HCT116 (cell line): ENCODE measurements around the gene LIPI.

Experiments used
- CTCF ChIP-seq, 3 experiments: fragments of 200-600 bp in 1 of 3; sonication (generic) in 1 of 3; IDR thresholded peaks in 2 of 3; conservative IDR thresholded peaks in 1 of 3; 2 replicates each; pipeline ENCODE4 v1.5.1; 2012 to 2017; ENCODE audit warnings: low read depth in 2 of 3, low read length in 2 of 3, antibody characterized with exemption in 1 of 3, borderline replicate concordance in 1 of 3, control low read depth in 1 of 3, mild to moderate bottlenecking in 1 of 3, mixed read lengths in 1 of 3, mixed run types in 1 of 3, moderate library complexity in 1 of 3; ENCODE audit not compliant: insufficient read depth in 1 of 3
- MAX ChIP-seq: IDR thresholded peaks from 2 replicates; pipeline ENCODE4 v1.6.1; 2012
- POLR2A ChIP-seq: IDR thresholded peaks from 2 replicates; pipeline ENCODE4 v1.7.0; 2011; ENCODE audit warnings: borderline replicate concordance; ENCODE audit not compliant: insufficient read depth, insufficient read length; ENCODE audit errors: extremely low read depth
- POLR2AphosphoS5 ChIP-seq: IDR thresholded peaks from 2 replicates; pipeline ENCODE4 v1.6.1; 2011; ENCODE audit warnings: mild to moderate bottlenecking, low read depth, low read length, moderate library complexity
- RAD21 ChIP-seq: IDR thresholded peaks from 2 replicates; pipeline ENCODE4 v1.6.1; 2012; ENCODE audit warnings: low read depth, mild to moderate bottlenecking
- SP1 ChIP-seq: IDR thresholded peaks from 2 replicates; pipeline ENCODE4 v1.6.1; 2012; ENCODE audit warnings: low read depth
- YY1 ChIP-seq: IDR thresholded peaks from 2 replicates; pipeline ENCODE4 v1.6.1; 2011; ENCODE audit warnings: low read length, low read depth, moderate library complexity, mild to moderate bottlenecking; ENCODE audit not compliant: insufficient replicate concordance; ENCODE audit errors: extremely low read depth

GRCh38 chr21:14210738-14211137 lies at the start of gene LIPI:
- TF ChIP-seq RAD21 (no peak), YY1 (no peak), CTCF (IDR thresholded peaks at IDR 0.05 in 2 of 3, conservative IDR thresholded peaks at IDR 0.05 in 1 of 3; ENCODE audit: borderline replicate concordance in 1 of 3, insufficient read depth in 1 of 3, low read depth in 2 of 3, low read length in 2 of 3) (no peak), POLR2AphosphoS5 (no peak), SP1 (no peak), MAX (no peak), POLR2A (no peak)
